GM04503 (cell line): Measurements from ENCODE around the gene PDE4D.

Experiments
- DNase-seq: peaks from one replicate; pipeline ENCODE4 v3.0.0-alpha.2; 2012; ENCODE audit warnings: low read depth

The PDE4D gene

GRCh38 chr5:59741599-59741998 is 151.9 kb downstream of the PDE4D start:
- no peak for DNase-seq

GRCh38 chr5:59738024-59738423 is 155.5 kb downstream of the PDE4D start:
- no peak for DNase-seq

GRCh38 chr5:59732806-59733205 is 160.7 kb downstream of the PDE4D start:
- DNase-seq = no peak

- DNase-seq = no peak
These were observed 161.2 kb downstream of the PDE4D start for GRCh38 chr5:59732301-59732700.

- no peak for DNase-seq
These were observed 161.7 kb downstream of the PDE4D start for GRCh38 chr5:59731809-59732208.

- no peak for DNase-seq
These were observed 163.7 kb downstream of the PDE4D start for GRCh38 chr5:59729820-59730219.

- DNase-seq = no peak
These were observed 164.2 kb downstream of the PDE4D start for GRCh38 chr5:59729357-59729756.

- DNase-seq = no peak
These were observed 165.2 kb downstream of the PDE4D start for GRCh38 chr5:59728356-59728755.

- no peak for DNase-seq
These were observed 166.3 kb downstream of the PDE4D start for GRCh38 chr5:59727186-59727585.

- DNase-seq = peak; percentile 23
These were observed 168.1 kb downstream of the PDE4D start for GRCh38 chr5:59725392-59725767.

- DNase-seq = no peak
These were observed 168.8 kb downstream of the PDE4D start for GRCh38 chr5:59724482-59725391.

- DNase-seq = no peak
These were observed 170.7 kb downstream of the PDE4D start for GRCh38 chr5:59722874-59723273.

- no peak for DNase-seq
These were observed 171.8 kb downstream of the PDE4D start for GRCh38 chr5:59721741-59722140.

GRCh38 chr5:59720063-59720462 is 173.5 kb downstream of the PDE4D start:
- no peak for DNase-seq

GRCh38 chr5:59716966-59717500 is 176.5 kb downstream of the PDE4D start:
- DNase-seq = no peak

- no peak for DNase-seq
These were observed 177.5 kb downstream of the PDE4D start for GRCh38 chr5:59716029-59716428.

GRCh38 chr5:59715228-59715627 is 178.3 kb downstream of the PDE4D start:
- no peak for DNase-seq

GRCh38 chr5:59713498-59713844 is 180.1 kb downstream of the PDE4D start:
- no peak for DNase-seq

GRCh38 chr5:59712836-59713497 is 180.6 kb downstream of the PDE4D start:
- DNase-seq = no peak

- DNase-seq = no peak
These were observed 182.2 kb downstream of the PDE4D start for GRCh38 chr5:59711310-59711709.

GRCh38 chr5:59709846-59710245 is 183.7 kb downstream of the PDE4D start:
- DNase-seq = peak; percentile 31

GRCh38 chr5:59709346-59709821 is 184.1 kb downstream of the PDE4D start:
- no peak for DNase-seq

- no peak for DNase-seq
These were observed 188.6 kb downstream of the PDE4D start for GRCh38 chr5:59704936-59705335.
